HepG2 (cell line): ENCODE data around the gene EFNA2.

Source experiments
- FIP1L1 ChIP-seq: fragments of 200-400 bp; formaldehyde crosslinking; IDR thresholded peaks from 2 replicates; pipeline ENCODE4 v1.6.1; 2018; ENCODE audit warnings: low read depth, mild to moderate bottlenecking, low read length, moderate library complexity, borderline replicate concordance; ENCODE audit not compliant: insufficient read depth
- FOXM1 ChIP-seq: sonication (generic); formaldehyde crosslinking; IDR thresholded peaks from 2 replicates; pipeline ENCODE4 v1.5.0; 2020; ENCODE audit warnings: missing genetic modification reagents
- KAT2B ChIP-seq: fragments of 150-350 bp; IDR thresholded peaks from 2 replicates; pipeline ENCODE4 v1.6.1; 2014; ENCODE audit warnings: low read depth, low read length, borderline replicate concordance
- MTA3 ChIP-seq: sonication (generic); formaldehyde crosslinking; IDR thresholded peaks from 2 replicates; pipeline ENCODE4 v1.4.0; 2020; ENCODE audit warnings: missing genetic modification reagents
- NCOA2 ChIP-seq: sonication (generic); formaldehyde crosslinking; IDR thresholded peaks from 2 replicates; pipeline ENCODE4 v1.8.0; 2022; ENCODE audit warnings: inconsistent platforms
- NONO ChIP-seq, 2 experiments: fragments of 450-650 bp in 1 of 2; sonication (generic) in 1 of 2; formaldehyde crosslinking in 1 of 2; IDR thresholded peaks in 1 of 2; conservative IDR thresholded peaks in 1 of 2; 2 replicates each; pipeline versions ENCODE4 v1.6.1 to v1.8.0; 2017 to 2022; ENCODE audit warnings: mild to moderate bottlenecking in 1 of 2, missing genetic modification reagents in 1 of 2, moderate library complexity in 1 of 2
- PHF5A ChIP-seq: IDR thresholded peaks from one replicate; pipeline ENCODE4 v1.6.1; 2018; ENCODE audit warnings: low read depth, missing genetic modification reagents; ENCODE audit not compliant: unreplicated experiment
- PPARG ChIP-seq: conservative IDR thresholded peaks from 2 replicates; pipeline ENCODE4 v1.6.1; 2016; ENCODE audit warnings: missing biosample characterization, missing genetic modification reagents
- RBAK ChIP-seq: sonication (generic); formaldehyde crosslinking; IDR thresholded peaks from 2 replicates; pipeline ENCODE4 v1.5.1; 2020; ENCODE audit warnings: mild to moderate bottlenecking, missing genetic modification reagents
- ZNF24 ChIP-seq: fragments of 450-650 bp; IDR thresholded peaks from 2 replicates; pipeline ENCODE4 v1.6.1; 2017; ENCODE audit warnings: antibody characterized with exemption, mild to moderate bottlenecking
- ZNF256 ChIP-seq: sonication (generic); formaldehyde crosslinking; conservative IDR thresholded peaks from 2 replicates; pipeline ENCODE4 v1.4.0; 2020; ENCODE audit warnings: missing genetic modification reagents
- ZNF564 ChIP-seq: sonication (generic); formaldehyde crosslinking; IDR thresholded peaks from 2 replicates; pipeline ENCODE4 v1.8.1; 2023; ENCODE audit warnings: mild to moderate bottlenecking, missing genetic modification reagents
- TF ChIP-seq, protein P1 (sequence below): sonication (generic); formaldehyde crosslinking; IDR thresholded peaks from 2 replicates; pipeline ENCODE4 v1.5.0; 2020; ENCODE audit warnings: missing genetic modification reagents
- TF ChIP-seq, protein P2 (sequence below), 2 experiments: IDR thresholded peaks; 2 replicates each; pipeline ENCODE4 v1.6.1; 2011 to 2012; ENCODE audit warnings: low read length in 2 of 2, borderline replicate concordance in 1 of 2, low read depth in 1 of 2, mild to moderate bottlenecking in 1 of 2, moderate library complexity in 1 of 2

DNA sequence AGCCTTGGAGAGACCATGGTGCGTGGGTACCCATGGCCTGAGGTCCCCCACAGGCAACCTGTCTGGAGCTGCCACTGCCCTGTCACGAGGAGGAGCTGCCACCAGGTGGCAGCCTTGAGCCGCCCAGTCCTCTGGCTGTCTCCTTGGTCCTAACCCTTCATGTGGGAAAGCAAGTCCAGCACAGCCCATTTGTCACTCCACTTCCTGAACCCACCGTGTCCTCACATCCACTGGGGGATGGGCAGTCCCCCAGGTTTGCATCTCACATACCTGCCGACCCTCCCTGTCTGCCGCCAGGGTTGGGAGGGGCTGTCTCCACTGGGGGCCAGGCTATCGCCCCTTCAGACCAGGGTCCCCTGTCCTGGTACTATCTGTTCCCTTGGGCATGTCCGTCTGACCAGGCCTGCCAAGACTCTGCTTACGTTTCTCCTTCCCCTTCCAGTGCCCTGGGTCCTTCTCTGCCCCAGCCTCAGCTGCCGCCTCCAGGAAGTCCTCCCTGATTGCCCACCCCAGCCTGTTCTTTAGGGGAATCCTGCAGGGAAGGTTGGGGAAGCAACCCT lies 5.8 kb upstream of the EFNA2 start:
- TF ChIP-seq PPARG (CRISPR knock-in tag) (no peak), FOXM1 (CRISPR knock-in tag) (no peak), ZNF24 (no peak), RBAK (CRISPR knock-in tag) (no peak), MTA3 (CRISPR knock-in tag) (no peak), PHF5A (no peak), ZNF564 (CRISPR knock-in tag) (no peak), ZNF256 (no peak), FIP1L1 (no peak; the same call in 1 of the 2 replicates), NCOA2 (CRISPR knock-in tag) (no peak), NONO (IDR thresholded peaks at IDR 0.05) (no peak), NONO (CRISPR knock-in tag; conservative IDR thresholded peaks at IDR 0.05) (no peak), KAT2B (no peak)
- TF ChIP-seq, protein P1, sequence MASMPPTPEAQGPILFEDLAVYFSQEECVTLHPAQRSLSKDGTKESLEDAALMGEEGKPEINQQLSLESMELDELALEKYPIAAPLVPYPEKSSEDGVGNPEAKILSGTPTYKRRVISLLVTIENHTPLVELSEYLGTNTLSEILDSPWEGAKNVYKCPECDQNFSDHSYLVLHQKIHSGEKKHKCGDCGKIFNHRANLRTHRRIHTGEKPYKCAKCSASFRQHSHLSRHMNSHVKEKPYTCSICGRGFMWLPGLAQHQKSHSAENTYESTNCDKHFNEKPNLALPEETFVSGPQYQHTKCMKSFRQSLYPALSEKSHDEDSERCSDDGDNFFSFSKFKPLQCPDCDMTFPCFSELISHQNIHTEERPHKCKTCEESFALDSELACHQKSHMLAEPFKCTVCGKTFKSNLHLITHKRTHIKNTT: no peak
- TF ChIP-seq, protein P2, sequence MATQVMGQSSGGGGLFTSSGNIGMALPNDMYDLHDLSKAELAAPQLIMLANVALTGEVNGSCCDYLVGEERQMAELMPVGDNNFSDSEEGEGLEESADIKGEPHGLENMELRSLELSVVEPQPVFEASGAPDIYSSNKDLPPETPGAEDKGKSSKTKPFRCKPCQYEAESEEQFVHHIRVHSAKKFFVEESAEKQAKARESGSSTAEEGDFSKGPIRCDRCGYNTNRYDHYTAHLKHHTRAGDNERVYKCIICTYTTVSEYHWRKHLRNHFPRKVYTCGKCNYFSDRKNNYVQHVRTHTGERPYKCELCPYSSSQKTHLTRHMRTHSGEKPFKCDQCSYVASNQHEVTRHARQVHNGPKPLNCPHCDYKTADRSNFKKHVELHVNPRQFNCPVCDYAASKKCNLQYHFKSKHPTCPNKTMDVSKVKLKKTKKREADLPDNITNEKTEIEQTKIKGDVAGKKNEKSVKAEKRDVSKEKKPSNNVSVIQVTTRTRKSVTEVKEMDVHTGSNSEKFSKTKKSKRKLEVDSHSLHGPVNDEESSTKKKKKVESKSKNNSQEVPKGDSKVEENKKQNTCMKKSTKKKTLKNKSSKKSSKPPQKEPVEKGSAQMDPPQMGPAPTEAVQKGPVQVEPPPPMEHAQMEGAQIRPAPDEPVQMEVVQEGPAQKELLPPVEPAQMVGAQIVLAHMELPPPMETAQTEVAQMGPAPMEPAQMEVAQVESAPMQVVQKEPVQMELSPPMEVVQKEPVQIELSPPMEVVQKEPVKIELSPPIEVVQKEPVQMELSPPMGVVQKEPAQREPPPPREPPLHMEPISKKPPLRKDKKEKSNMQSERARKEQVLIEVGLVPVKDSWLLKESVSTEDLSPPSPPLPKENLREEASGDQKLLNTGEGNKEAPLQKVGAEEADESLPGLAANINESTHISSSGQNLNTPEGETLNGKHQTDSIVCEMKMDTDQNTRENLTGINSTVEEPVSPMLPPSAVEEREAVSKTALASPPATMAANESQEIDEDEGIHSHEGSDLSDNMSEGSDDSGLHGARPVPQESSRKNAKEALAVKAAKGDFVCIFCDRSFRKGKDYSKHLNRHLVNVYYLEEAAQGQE (IDR thresholded peaks at IDR 0.05; ENCODE audit: borderline replicate concordance in 1 of 2, low read depth in 1 of 2, low read length in 2 of 2): no peak
